Measurements from ENCODE around the gene CDK6. TPM values are rescaled to one million over a fixed set of nuclear protein-coding genes. Genes with fewer than 3 reads are reported as not detected.

CDK6 gene
- total RNA-seq, 4 donors from 2014 or later: 1.2 to 6.9 (median 2.6) TPM

DNA sequence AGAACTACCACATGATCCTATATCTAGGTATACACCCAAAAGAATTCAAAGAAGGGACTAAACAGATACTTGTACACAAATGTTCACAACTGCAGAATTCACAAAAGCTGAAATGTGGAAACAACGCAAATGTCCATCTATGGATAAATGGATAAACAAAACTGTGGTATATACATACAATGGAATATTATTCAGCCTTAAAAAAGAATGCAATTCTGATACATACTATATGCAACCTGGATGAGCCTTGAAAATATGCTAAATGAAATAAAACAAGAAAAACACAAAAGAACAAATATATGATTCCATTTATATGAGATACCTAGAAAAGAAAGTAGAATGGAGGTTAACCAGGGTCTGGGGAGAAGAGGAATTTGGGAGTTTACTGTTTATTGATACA, 253.4 kb downstream of the CDK6 start:
- Histone ChIP-seq H3K36me3 (peaks cover 0 to 31% of the 10 kb centered on the region in 2 donors), H3K27ac (no peak overlapping the region), H3K4me1 (peaks cover 23 to 30% of the 10 kb centered on the region in 2 donors), H3K27me3 (no peaks in the 10 kb centered on the region), H3K9me3 (no peaks in the 10 kb centered on the region), H3K4me3 (no peak overlapping the region)
- DNase-seq (no peak), ATAC-seq (no peak)
- no peak for TF ChIP-seq POLR2A (IDR thresholded peaks at IDR 0.05)
- TF ChIP-seq, protein P1, sequence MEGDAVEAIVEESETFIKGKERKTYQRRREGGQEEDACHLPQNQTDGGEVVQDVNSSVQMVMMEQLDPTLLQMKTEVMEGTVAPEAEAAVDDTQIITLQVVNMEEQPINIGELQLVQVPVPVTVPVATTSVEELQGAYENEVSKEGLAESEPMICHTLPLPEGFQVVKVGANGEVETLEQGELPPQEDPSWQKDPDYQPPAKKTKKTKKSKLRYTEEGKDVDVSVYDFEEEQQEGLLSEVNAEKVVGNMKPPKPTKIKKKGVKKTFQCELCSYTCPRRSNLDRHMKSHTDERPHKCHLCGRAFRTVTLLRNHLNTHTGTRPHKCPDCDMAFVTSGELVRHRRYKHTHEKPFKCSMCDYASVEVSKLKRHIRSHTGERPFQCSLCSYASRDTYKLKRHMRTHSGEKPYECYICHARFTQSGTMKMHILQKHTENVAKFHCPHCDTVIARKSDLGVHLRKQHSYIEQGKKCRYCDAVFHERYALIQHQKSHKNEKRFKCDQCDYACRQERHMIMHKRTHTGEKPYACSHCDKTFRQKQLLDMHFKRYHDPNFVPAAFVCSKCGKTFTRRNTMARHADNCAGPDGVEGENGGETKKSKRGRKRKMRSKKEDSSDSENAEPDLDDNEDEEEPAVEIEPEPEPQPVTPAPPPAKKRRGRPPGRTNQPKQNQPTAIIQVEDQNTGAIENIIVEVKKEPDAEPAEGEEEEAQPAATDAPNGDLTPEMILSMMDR (IDR thresholded peaks at IDR 0.05 in 4 of 5, conservative IDR thresholded peaks at IDR 0.05 in 1 of 5): no peak
- in situ Hi-C loops (cut with MboI; ENCODE audit: low sequenced_read_pairs in 4 of 4) (no loop called here), intact Hi-C loops (cut with DNase I; ENCODE audit: low total_unique reads) (no loop called here)

DNA sequence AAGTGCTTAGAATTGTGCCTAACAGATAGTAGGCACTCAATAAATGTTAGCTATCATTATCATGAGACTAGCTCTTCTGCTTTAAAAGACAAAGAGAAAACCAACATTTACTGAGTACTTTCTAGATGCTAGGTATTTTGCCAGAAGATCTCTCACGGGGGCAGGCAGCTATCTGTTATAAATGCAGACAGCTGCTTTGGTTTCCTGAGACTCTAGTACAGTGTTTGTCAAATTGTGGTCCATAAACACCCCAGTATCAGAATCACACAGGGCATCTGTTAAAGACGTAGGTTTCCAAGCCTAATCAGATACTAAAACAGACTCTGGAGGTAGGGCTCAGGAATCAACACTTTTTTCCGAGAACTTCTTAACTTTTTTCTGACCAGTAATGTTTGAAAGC, 260.1 kb downstream of the CDK6 start:
- no peaks in the 10 kb centered on the region for H3K27me3 ChIP-seq
- in situ Hi-C loops (cut with MboI; ENCODE audit: low sequenced_read_pairs in 4 of 4): no loop called here
- DNase-seq: no peak
- no peak for ATAC-seq
- no peaks in the 10 kb centered on the region for H3K4me1 ChIP-seq
- TF ChIP-seq, protein P1 (IDR thresholded peaks at IDR 0.05 in 4 of 5, conservative IDR thresholded peaks at IDR 0.05 in 1 of 5): no peak
- TF ChIP-seq POLR2A (IDR thresholded peaks at IDR 0.05): no peak
- no peak overlapping the region for H3K27ac ChIP-seq
- peaks cover 0 to 75% of the 10 kb centered on the region in 2 donors for H3K36me3 ChIP-seq
- intact Hi-C loops (cut with DNase I; ENCODE audit: low total_unique reads): no loop called here
- no peak overlapping the region for H3K4me3 ChIP-seq
- H3K9me3 ChIP-seq: no peaks in the 10 kb centered on the region

DNA sequence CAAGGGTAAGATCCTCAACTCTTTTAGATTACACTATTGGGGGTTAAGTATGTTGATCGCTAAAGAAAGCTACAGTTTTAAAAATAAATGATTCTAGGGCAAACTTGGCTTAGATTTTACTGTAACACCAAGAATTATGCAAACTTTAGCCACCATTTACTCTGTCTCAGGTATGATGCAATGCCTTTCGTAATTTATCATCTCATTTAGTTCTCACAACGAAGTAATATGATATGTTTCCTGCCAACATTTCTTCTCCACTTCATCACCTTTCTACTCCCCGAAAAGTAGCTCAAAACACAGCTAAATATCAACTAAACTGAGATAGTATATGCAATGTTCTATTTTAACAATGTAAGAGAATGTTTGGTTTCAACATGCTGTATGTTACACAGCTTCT, 267.2 kb downstream of the CDK6 start:
- Histone ChIP-seq H3K27ac (no peak overlapping the region), H3K36me3 (peaks cover 0 to 74% of the 10 kb centered on the region in 2 donors), H3K9me3 (no peaks in the 10 kb centered on the region), H3K4me1 (no peaks in the 10 kb centered on the region), H3K4me3 (no peak overlapping the region), H3K27me3 (no peaks in the 10 kb centered on the region)
- no peak for ATAC-seq
- in situ Hi-C loops (cut with MboI; ENCODE audit: low sequenced_read_pairs in 4 of 4) (loop anchor here in 1 of 4 donors (25.0 kb wide), 1 partner anchor 357 kb away; no protein-coding TSS in a partner anchor), intact Hi-C loops (cut with DNase I; ENCODE audit: low total_unique reads) (no loop called here)
- TF ChIP-seq, protein P1 (IDR thresholded peaks at IDR 0.05 in 4 of 5, conservative IDR thresholded peaks at IDR 0.05 in 1 of 5): no peak
- TF ChIP-seq POLR2A (IDR thresholded peaks at IDR 0.05): no peak
- DNase-seq: no peak

DNA sequence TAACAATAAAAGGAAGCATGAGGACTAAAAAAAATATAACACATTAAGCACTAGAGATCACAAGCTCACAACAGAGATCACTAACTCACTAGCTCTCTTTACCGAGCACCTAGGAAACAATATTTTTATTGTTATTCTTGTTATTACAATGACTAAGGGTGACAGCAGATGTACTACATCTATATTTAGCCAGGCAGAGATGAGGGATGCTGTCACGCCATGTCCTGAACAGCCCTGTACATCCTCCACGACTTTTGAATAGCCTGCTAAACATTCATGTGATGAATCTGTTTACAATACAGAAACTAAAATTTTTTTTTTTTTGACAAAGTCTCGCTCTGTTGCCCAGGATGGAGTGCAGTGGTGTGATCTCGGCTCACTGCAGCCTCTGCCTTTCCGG, 268.9 kb downstream of the CDK6 start:
- Histone ChIP-seq H3K36me3 (peaks cover 3 to 86% of the 10 kb centered on the region in 2 donors), H3K27ac (no peak overlapping the region), H3K9me3 (no peaks in the 10 kb centered on the region), H3K4me3 (no peak overlapping the region), H3K27me3 (no peaks in the 10 kb centered on the region), H3K4me1 (no peaks in the 10 kb centered on the region)
- in situ Hi-C loops (cut with MboI; ENCODE audit: low sequenced_read_pairs in 4 of 4) (loop anchor here in 1 of 4 donors (25.0 kb wide), 1 partner anchor 355 kb away; no protein-coding TSS in a partner anchor), intact Hi-C loops (cut with DNase I; ENCODE audit: low total_unique reads) (no loop called here)
- ATAC-seq (no peak), DNase-seq (no peak)
- TF ChIP-seq POLR2A (IDR thresholded peaks at IDR 0.05): no peak
- TF ChIP-seq, protein P1 (IDR thresholded peaks at IDR 0.05 in 4 of 5, conservative IDR thresholded peaks at IDR 0.05 in 1 of 5): no peak

DNA sequence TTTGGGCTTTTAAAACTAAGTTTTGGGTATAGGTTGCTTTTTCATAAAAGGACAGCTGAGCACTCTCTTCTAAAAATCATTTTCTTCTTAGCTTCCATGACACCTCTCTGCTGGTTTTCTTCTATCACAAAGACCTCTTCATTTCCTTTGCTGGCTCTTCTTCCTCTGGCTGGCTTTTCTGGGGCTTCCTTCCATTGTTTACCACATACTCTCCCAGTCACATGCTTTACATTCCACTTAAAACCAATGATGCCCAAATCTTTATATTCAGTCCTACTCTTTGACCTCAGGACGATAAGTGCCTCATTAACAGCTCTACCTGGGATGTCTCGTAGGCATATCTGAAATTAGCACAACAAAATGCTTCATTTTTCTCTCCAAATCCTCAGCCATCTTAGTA, 273.0 kb downstream of the CDK6 start:
- Histone ChIP-seq H3K9me3 (no peaks in the 10 kb centered on the region), H3K27me3 (no peaks in the 10 kb centered on the region), H3K36me3 (peaks cover 4 to 72% of the 10 kb centered on the region in 2 donors), H3K4me3 (no peak overlapping the region), H3K4me1 (no peaks in the 10 kb centered on the region), H3K27ac (no peak overlapping the region)
- in situ Hi-C loops (cut with MboI; ENCODE audit: low sequenced_read_pairs in 4 of 4) (loop anchor here in 1 of 4 donors (25.0 kb wide), 1 partner anchor 351 kb away; no protein-coding TSS in a partner anchor), intact Hi-C loops (cut with DNase I; ENCODE audit: low total_unique reads) (no loop called here)
- DNase-seq (no peak), ATAC-seq (no peak)
- TF ChIP-seq, protein P1 (IDR thresholded peaks at IDR 0.05 in 4 of 5, conservative IDR thresholded peaks at IDR 0.05 in 1 of 5): no peak
- no peak for TF ChIP-seq POLR2A (IDR thresholded peaks at IDR 0.05)
